Activated T-cell treated with anti-CD3 and anti-CD28 coated beads, Interleukin-2, amount 50 U/mL, for 24 hours (primary cell): ENCODE data around the gene ATP9B.

Source experiments
- DNase-seq: peaks from one replicate; pipeline ENCODE4 v3.0.0-alpha.2; 2020
- H3K27ac Mint-ChIP-seq: 2 replicates; pipeline ENCODE4 v1.8.0; 2020; ENCODE audit warnings: mild to moderate bottlenecking, mixed read lengths
- H3K27me3 Mint-ChIP-seq: 2 replicates; pipeline ENCODE4 v1.8.0; 2020; ENCODE audit warnings: mixed read lengths
- H3K36me3 Mint-ChIP-seq: 2 replicates; pipeline ENCODE4 v1.8.0; 2020; ENCODE audit warnings: low read depth, mixed read lengths
- H3K4me1 Mint-ChIP-seq: 2 replicates; pipeline ENCODE4 v1.8.0; 2020; ENCODE audit warnings: low read depth, mixed read lengths
- H3K4me3 Mint-ChIP-seq: 2 replicates; pipeline ENCODE4 v1.8.0; 2020; ENCODE audit warnings: mild to moderate bottlenecking, moderate library complexity, mixed read lengths
- H3K9me3 Mint-ChIP-seq: 2 replicates; pipeline ENCODE4 v1.8.0; 2020; ENCODE audit warnings: mixed read lengths

Gene ATP9B

DNA sequence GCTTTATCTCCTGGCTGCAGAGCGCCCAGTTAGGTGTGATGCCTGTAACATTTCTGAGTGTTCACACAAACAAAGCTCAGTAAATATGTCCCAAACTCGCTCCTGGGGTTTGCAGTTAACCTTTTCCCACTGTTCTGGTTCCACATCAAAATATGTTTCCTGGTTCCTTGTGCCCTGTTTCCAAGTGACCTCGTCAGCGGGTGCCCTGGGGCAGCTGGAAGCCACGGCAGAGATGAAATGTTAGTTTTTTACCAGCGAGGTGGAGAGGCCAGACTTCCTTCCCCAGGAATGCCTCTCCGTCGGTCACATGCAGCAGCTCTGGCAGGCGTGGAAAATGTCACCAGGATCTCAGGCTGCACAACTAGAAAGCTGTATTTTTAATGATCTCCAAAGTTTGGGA is 344.7 kb downstream of the ATP9B start:
- Mint-ChIP-seq H3K4me1 (peaks cover 33% of the 10 kb centered on the region), H3K27ac (peak overlapping the region; percentile 19), H3K4me3 (no peak overlapping the region), H3K36me3 (peaks cover 61% of the 10 kb centered on the region), H3K9me3 (no peaks in the 10 kb centered on the region), H3K27me3 (no peaks in the 10 kb centered on the region)
- DNase-seq = no peak

DNA sequence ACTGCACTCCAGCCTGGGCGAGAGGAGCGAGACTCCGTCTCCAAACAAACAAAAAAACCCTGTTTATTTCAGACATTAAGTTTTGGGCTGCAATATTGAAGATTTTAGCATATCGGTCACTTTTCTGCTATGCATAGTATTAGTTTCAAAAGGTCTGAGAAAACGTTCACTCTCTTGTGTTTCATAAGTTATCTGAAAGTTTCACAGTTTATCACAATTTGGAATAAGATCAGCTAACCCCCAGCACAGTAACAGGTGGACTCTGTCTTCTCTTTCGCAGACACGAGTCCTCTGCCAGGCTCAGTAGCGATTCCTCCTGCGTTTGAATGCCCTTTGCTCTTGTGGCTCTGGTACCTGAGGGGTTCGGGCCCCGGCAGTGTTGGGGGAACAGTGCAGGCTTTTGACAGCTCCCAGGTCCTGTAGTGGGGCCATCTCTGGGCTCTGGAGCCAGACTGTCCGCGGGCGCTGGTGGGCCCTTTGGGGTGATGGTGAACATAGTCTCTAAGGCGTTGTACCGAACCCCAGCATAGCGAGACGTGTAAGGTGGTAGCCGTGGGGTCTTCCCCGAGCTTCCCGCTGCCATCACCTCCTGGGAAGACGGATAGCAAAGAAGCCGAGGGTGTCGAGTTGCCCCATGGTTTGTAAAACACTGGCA is 347.0 kb downstream of the ATP9B start:
- Mint-ChIP-seq H3K9me3 (no peaks in the 10 kb centered on the region), H3K27ac (peak overlapping the region; percentile 7), H3K27me3 (no peaks in the 10 kb centered on the region), H3K36me3 (peaks cover 82% of the 10 kb centered on the region), H3K4me3 (no peak overlapping the region), H3K4me1 (peaks cover 43% of the 10 kb centered on the region)
- no peak for DNase-seq

DNA sequence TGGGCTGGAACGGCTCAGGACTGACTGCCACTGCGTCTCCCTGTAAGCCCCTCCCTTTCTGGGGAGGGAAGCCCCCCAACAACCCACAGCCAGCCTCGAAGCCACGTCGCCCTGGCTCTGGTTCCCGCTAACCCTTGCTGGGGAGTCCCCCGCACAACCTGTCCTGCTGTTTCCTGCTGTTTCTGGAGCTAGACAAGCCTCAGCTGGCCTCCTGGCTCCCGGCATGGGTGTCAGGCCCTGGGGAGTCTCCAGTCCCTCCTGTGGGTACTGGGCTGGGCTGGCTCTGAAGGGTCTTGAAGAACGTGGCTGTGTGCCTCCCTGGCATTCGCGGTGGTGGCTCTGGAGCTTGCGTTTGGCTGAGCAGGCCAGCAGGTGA is 347.5 kb downstream of the ATP9B start:
- Mint-ChIP-seq H3K27ac (peak overlapping the region; percentile 76), H3K4me1 (peaks cover 42% of the 10 kb centered on the region), H3K9me3 (no peaks in the 10 kb centered on the region), H3K27me3 (no peaks in the 10 kb centered on the region), H3K36me3 (peaks cover 84% of the 10 kb centered on the region), H3K4me3 (no peak overlapping the region)
- no peak for DNase-seq

DNA sequence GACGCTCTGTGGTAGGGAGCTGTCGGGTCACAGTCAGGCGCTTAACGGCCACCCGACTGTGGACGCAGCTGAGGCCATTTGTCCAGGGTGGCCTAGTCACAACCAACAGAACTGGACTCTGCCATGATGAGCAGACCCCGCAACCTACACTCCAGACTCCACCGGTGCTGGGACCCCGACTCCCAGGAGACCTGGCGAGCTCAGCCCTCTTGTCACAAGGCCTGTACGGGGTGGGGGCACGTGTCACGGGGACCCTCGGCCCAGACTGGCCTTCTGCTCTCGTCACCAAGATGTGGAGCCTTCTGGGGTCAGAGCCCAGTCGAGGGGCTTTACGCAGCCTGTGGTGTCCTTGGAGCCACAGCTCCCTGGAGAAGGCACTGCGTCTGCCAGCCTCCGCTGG is 349.0 kb downstream of the ATP9B start:
- Mint-ChIP-seq H3K36me3 (peaks cover 83% of the 10 kb centered on the region), H3K4me1 (peaks cover 39% of the 10 kb centered on the region), H3K27ac (peak overlapping the region; percentile 33), H3K4me3 (no peak overlapping the region), H3K9me3 (no peaks in the 10 kb centered on the region), H3K27me3 (no peaks in the 10 kb centered on the region)
- DNase-seq = no peak

DNA sequence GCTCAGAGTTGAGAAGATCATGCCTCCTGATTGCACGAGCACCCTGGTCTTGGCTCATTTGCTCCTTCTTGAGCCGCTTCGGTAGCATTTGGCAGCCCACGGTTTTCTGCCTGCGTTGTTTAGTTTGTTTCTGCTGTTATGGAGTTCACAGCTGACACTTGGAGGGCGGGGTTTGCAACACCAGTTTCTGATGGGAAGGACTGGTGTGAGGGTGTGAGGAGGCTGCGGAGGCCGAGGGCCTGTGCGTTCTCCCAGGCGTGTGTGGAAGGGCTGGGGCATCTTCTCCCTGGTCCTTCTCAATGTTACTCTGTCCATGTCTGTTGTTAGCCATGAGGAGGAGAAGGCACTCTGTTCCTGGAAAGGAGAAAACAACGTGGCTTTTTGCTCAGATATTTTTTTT is 349.4 kb downstream of the ATP9B start:
- H3K36me3 Mint-ChIP-seq = peaks cover 79% of the 10 kb centered on the region
- H3K4me3 Mint-ChIP-seq = no peak overlapping the region
- peak overlapping the region; percentile 66 for H3K27ac Mint-ChIP-seq
- H3K9me3 Mint-ChIP-seq = no peaks in the 10 kb centered on the region
- H3K4me1 Mint-ChIP-seq = peaks cover 39% of the 10 kb centered on the region
- no peaks in the 10 kb centered on the region for H3K27me3 Mint-ChIP-seq
- DNase-seq = no peak

DNA sequence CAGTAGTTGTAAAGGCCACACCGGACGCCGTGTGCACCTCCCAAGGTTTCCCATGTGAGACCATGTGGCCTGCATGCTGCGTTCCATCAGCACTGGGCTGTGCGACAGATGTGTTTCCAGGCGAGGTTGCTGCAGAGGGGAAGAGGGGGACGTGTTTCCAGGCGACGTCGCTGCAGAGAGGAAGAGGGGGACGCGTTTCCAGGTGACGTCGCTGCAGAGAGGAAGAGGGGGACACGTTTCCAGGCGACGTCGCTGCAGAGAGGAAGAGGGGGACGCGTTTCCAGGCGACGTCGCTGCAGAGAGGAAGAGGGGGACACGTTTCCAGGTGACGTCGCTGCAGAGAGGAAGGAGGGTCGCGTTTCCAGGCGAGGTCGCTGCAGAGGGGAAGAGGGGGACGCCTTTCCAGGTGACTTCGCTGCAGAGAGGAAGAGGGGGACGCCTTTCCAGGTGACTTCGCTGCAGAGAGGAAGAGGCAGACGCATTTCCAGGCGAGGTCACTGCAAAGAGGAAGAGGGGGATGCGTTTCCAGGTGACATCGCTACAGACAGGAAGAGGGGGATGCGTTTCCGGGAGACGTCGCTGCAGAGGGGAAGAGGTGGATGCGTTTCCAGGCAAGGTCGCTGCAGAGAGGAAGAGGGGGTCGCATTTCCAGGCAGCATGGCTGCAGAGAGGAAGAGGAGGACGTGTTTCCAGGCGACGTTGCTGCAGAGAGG is 351.0 kb downstream of the ATP9B start:
- no peak overlapping the region for H3K4me3 Mint-ChIP-seq
- peaks cover 37% of the 10 kb centered on the region for H3K4me1 Mint-ChIP-seq

DNA sequence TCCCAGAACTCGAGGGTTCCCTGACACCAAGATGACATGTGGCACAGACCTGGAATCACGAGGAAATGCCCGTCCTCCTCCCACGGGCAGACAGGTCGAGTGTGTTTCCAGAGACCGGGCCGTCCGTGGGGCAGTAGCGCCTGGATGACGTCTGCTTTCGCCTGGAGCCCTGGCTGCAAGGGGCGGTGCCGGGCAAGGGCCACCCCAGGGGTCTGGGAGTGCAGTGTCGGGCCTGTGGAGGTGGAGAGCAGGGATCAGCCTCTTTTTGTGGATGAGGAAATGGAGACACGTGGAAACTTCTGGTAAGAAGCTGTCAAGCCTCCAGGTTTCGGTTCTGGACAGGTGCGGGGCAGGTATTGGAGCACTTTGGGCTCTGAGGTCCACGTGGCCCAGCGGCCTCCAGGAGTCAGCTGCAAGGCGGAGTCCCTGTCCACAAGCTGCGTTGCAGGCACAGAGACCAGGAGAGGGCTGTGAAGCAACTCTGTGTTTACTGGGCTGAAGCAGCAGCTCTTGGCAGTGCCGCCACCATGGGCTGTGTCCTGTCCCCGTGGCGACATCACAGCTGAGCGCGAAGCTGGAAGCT is 352.2 kb downstream of the ATP9B start:
- no peaks in the 10 kb centered on the region for H3K9me3 Mint-ChIP-seq
- H3K36me3 Mint-ChIP-seq = peaks cover 80% of the 10 kb centered on the region
- peaks cover 40% of the 10 kb centered on the region for H3K4me1 Mint-ChIP-seq
- no peaks in the 10 kb centered on the region for H3K27me3 Mint-ChIP-seq
- H3K4me3 Mint-ChIP-seq = no peak overlapping the region
- H3K27ac Mint-ChIP-seq = peak overlapping the region; percentile 86
- DNase-seq = no peak

More for the DNA sequence above, 351.0 kb downstream of the ATP9B start:
- H3K27ac Mint-ChIP-seq = peak overlapping the region; percentile 66
- H3K36me3 Mint-ChIP-seq = peaks cover 78% of the 10 kb centered on the region
- DNase-seq = no peak
- H3K27me3 Mint-ChIP-seq = no peaks in the 10 kb centered on the region
- no peaks in the 10 kb centered on the region for H3K9me3 Mint-ChIP-seq

DNA sequence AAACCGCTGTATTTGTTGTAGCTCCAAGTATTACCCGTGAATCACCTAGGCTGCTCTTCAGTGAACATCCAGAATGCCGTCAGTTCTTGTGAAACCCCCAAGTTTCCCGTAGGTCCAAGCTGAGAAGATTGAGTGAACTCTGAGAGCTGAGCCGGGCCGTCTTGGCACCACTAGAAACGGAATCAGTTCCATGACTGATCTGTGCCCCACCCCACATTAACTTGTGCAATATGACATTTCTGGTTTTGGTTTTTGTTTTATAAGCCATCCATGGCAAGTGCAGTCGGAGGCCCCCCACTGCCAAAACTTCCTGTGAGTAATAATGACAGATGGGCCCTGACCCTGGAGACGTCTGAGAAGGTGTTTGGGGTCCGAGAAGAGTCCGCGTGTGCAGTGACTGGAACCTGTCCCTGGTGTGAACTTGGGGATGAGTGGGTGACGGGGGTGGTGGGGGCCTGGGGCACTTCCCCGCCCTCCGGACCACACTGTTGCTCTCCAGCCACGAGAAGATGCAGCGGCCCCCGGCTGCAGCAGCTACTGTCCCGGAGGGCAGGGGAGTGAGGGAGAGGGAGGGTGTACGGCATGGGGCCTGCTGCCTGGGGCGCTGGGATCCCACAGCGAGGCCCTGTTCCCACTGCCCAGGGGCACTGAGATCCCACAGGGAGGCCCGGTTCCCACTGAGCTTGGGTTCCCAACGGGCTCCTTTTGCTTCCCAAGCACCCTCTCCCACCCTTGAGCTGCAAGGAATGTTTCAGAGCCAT is 353.0 kb downstream of the ATP9B start:
- DNase-seq = no peak

DNA sequence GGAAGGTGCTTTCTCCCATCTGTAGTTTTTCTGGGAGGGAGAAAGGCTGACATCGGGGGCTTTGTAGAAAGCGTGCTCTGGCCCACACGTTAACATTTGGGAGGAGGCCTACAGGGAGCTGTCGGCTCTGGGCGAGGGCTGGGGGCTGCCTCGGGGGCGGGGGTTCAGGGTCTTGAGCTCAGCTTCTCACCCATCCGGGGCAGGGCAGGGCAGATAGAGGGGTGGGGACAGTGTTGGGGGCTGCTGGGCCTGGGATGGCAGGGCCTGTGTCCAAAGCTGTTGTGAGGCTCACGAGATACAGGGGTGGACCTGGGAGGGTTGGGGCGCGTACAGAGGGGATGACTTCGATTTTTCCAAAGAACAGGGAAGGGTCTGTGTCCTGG is 353.6 kb downstream of the ATP9B start:
- no peak for DNase-seq
- Mint-ChIP-seq H3K27ac (peak overlapping the region; percentile 29), H3K9me3 (no peaks in the 10 kb centered on the region), H3K27me3 (no peaks in the 10 kb centered on the region), H3K36me3 (peaks cover 81% of the 10 kb centered on the region), H3K4me1 (peaks cover 37% of the 10 kb centered on the region), H3K4me3 (no peak overlapping the region)

More for the DNA sequence above, 353.0 kb downstream of the ATP9B start:
- Mint-ChIP-seq H3K4me1 (peaks cover 37% of the 10 kb centered on the region), H3K27ac (peak overlapping the region; percentile 86), H3K27me3 (no peaks in the 10 kb centered on the region), H3K4me3 (no peak overlapping the region), H3K36me3 (peaks cover 81% of the 10 kb centered on the region), H3K9me3 (no peaks in the 10 kb centered on the region)

DNA sequence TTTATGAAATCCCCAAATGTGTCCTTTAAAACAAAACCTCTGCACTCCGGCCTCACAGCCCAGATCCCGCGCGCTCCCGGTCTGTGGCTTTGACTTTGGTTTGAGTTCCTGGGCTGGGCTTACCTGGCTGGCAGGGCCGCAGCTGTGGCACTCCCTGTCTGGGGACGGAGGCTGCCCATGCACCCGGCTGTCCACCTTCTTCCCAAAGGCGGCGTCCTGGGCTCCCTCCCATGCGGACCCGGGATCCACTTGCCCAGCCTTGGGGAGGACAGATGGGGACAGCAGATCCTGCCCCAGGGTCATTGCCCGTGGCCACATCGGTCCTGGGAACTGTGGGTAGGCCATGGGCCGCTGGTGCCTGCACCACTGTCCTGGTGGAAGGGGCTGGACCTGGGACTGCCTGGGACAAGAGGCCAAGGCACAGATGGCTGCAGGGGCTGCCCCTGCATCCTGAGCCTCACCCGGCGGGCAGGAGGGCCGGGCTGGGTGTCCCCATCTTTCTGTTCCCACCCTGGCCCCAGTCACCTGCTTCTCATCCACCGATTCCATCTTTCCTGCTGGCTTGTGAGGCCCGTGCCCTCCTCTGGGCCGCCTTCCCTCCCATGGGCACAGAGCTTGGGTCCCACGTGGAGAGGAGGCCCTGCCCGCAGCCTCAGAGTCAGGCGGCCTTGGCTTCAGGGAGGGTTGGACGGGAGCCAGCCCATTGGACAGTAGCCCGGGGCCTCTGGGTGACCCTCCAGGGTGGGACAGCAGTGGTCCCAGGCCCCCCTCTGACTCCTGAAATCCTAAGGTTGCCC is 354.2 kb downstream of the ATP9B start:
- Mint-ChIP-seq H3K4me1 (peaks cover 41% of the 10 kb centered on the region), H3K27me3 (no peaks in the 10 kb centered on the region), H3K27ac (peak overlapping the region; percentile 26), H3K4me3 (no peak overlapping the region), H3K36me3 (peaks cover 81% of the 10 kb centered on the region), H3K9me3 (no peaks in the 10 kb centered on the region)
- no peak for DNase-seq

DNA sequence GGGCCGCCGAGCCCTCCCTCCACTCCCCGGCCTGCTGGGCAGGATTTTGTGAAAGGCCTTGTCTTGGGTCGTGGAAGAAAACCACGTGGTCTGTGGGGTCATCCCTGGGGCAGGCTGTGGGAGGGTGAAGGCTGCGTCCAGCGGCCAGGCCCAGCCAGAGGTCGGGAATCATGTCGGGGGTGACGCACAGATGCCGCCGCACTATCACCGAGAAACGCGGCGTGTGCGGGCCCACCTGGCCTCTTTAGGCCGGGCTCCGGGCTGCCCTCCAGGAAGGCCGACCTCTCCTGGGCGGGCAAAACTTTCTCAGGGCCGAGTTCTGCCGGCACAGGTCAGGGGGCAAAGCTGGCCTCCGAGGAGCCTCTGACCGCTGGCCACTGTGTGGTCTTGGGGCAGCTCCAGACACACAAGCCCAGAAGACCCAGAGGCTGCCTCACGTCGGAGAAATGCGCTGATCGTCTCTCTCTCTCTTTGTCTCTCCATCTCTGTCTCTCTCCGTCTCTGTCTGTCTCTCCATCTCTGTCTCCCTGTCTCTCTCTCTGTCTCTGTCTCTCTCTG is 354.9 kb downstream of the ATP9B start:
- peak overlapping the region; percentile 79 for H3K27ac Mint-ChIP-seq
- peaks cover 80% of the 10 kb centered on the region for H3K36me3 Mint-ChIP-seq
- DNase-seq = no peak
- H3K27me3 Mint-ChIP-seq = no peaks in the 10 kb centered on the region
- no peaks in the 10 kb centered on the region for H3K9me3 Mint-ChIP-seq
- peaks cover 42% of the 10 kb centered on the region for H3K4me1 Mint-ChIP-seq
- H3K4me3 Mint-ChIP-seq = no peak overlapping the region

DNA sequence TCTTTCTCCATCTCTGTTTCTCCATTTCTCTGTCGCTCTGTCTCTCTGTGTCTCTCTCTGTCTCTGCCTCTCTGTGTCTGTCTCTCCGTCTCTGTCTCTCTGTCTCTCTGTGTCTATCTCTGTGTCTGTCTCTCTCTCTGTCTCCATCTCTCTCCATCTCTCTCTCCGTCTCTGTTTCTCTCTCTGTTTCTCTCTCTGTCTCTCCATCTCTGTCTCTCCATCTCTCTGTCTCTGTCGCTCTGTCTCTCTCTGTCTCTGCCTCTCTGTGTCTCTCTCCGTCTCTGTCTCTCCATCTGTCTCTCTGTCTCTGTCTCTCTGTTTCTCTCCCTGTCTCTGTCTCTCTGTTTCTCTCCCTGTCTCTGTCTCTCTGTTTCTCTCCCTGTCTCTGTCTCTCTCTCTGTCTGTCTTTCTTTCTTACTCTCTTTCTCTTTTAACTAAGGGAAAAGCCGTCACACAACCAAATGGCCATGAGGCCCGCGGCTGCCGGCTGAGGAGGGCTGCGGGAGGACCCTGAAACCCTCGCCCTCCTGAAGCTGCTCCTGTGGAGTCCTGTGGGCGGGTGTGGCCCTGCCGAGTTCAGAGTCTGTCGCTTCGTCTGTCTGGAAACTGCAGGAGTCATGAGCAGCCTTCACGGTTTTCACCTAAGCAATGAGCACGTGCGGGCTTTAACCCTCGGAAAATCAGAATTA is 355.8 kb downstream of the ATP9B start:
- Mint-ChIP-seq H3K9me3 (no peaks in the 10 kb centered on the region), H3K4me1 (peaks cover 46% of the 10 kb centered on the region), H3K4me3 (no peak overlapping the region), H3K27ac (peak overlapping the region; percentile 79), H3K36me3 (peaks cover 82% of the 10 kb centered on the region), H3K27me3 (no peaks in the 10 kb centered on the region)
- no peak for DNase-seq

DNA sequence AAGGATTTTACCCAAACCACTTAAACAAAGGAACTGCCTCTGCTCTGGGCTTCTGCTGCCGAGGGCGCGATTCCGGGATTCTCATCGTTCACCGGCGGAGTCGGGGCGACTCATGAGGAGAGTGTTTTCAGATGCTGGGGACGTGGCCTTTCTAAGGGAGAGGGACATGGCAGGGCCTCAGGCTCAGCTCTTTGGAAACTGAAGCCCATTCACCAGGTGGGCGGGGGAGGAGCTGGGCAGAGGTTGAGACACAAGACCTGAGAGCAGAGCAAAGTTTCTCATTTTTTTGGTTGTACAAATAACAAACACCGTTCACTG is 356.3 kb downstream of the ATP9B start:
- Mint-ChIP-seq H3K36me3 (peaks cover 82% of the 10 kb centered on the region), H3K4me3 (no peak overlapping the region), H3K4me1 (peaks cover 44% of the 10 kb centered on the region), H3K9me3 (no peaks in the 10 kb centered on the region), H3K27me3 (no peaks in the 10 kb centered on the region), H3K27ac (peak overlapping the region; percentile 79)
- no peak for DNase-seq
